Measurements from ENCODE around the gene SLC16A7.

DNA sequence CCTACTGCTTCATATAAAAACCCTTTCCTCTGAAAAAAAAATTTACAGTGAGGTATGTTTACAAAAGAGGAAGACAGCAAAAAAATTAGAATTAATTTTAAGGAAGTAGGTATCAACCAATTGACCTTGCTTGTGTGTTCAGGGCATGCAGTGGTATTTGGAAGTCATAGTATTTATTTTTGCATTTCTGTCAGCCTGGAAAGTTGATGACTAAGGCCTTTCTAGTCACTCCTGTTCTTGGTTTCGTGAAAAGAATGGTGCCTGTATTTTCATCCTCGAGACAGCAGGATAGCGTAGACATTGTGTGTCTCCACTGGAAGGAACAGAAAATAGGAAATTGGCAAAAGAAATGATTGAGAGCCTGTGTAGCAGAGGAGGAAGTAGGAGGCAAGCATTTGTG is 24.5 kb downstream of the SLC16A7 start:
- TF ChIP-seq EZH2phosphoT487 (IDR thresholded peaks at IDR 0.05; ENCODE audit: insufficient read depth, low read depth) (no peak), EZH2 (IDR thresholded peaks at IDR 0.05; ENCODE audit: insufficient read depth, poor library complexity, severe bottlenecking) (no peak)
